GM21529 (cell line): ENCODE data around the gene ZHX3.
"Not testable (repeated sequence)": the region's sequence is repeated elsewhere in the genome, so short reads cannot be mapped to it uniquely, and the experiment has no call there.

Experiments used
- ATAC-seq: cut with Tn5 transposase; IDR thresholded peaks from one replicate; pipeline ENCODE4 v1.9.1; 2021; ENCODE audit not compliant: unreplicated experiment

The ZHX3 gene

DNA sequence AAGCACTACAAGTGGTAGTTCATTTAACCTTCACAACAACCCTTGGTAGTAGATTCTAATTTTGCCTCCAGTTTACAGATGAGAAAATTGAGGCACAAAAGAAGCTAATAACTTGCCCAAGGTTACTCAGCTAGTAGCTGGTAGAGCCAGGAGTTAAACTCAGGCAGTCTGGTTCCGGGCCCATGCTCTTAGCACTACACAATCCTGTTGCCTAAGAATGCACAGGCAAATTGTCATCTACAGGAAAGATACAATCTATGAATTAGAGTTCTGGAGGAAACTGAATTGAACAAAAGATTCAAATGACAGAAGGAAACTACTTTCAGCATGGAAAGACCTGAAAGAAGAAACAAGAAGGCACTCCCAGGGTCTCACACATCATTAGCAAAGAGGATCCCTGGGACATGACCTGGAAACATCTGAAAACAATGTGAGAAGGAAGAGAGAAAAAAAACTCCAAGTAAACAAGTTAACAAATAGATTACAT lies 56.8 kb downstream of the ZHX3 start:
- ATAC-seq: no peak

DNA sequence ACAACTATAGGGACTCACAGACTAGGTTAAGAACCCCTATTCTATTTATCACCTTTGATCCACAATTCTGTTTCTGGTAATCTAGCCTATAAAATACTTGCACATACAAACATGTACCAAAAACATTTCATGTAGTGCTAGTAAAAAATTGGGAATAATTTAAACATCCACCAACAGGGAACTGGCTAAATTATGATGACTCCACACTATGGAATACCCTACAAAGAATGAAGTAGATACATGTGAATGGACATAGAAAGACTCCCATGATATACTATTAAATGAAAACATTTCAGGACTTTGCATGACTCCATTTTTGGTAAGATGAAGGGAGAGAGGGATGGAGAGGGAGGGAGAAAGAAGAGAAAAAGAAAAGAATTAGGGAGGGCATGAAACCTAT lies 58.2 kb downstream of the ZHX3 start:
- ATAC-seq: no peak

DNA sequence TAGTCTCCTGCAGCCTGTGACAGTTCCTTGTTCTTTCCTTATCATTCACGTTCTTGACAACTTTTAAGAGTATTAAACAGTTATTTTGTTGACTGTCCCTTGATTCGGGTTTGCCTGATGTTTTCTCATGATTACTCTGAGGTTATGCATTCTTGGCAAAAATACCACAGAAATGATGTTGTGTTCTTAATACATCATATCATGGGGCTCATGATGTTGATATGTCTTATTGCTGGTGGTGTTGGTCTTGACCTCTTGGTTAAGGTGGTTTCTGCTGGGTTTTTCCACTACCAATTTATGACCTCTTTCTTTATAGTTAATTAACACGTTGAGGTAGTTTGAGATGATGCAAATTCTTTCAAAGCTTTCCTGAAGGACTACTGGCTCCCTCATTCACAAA lies 59.1 kb downstream of the ZHX3 start:
- ATAC-seq: no peak

DNA sequence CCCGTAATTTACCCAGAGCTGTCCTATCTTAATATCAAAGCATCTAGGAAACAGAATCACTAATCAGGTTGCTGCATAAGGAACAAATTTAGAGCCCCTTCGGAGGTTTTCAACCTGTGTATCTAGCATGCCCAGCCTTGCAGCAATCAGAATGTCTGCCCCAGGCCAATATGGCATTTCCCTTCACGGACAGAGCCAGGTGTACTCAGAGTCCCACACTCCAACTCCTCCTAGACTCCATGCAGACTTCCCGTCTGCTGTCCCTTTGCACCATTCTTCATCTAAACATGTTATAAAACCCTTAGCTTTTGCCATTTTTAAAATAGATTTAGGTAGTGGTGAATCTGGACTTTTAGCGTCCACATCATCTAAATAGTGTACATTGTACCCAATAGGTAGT lies 61.0 kb downstream of the ZHX3 start:
- no peak for ATAC-seq

DNA sequence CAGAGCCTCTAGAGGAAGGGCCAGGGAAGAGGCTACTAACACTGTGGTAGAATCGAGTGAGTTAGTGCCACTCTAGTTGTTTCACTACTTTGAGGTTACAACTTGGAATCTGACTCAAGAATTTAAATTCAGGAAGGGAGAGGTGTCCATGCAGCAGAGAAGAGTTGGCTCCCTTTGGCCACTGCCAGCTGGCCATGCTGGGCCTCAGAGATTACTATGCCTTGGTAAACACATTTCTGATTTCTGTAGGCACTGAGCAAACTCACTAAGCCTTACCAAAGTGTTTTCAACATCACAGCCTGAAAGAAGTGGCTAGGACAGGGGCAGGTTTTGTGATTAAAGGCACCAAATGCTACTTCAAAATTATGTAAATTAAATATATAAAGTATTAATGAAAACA lies 61.9 kb downstream of the ZHX3 start:
- no peak for ATAC-seq

DNA sequence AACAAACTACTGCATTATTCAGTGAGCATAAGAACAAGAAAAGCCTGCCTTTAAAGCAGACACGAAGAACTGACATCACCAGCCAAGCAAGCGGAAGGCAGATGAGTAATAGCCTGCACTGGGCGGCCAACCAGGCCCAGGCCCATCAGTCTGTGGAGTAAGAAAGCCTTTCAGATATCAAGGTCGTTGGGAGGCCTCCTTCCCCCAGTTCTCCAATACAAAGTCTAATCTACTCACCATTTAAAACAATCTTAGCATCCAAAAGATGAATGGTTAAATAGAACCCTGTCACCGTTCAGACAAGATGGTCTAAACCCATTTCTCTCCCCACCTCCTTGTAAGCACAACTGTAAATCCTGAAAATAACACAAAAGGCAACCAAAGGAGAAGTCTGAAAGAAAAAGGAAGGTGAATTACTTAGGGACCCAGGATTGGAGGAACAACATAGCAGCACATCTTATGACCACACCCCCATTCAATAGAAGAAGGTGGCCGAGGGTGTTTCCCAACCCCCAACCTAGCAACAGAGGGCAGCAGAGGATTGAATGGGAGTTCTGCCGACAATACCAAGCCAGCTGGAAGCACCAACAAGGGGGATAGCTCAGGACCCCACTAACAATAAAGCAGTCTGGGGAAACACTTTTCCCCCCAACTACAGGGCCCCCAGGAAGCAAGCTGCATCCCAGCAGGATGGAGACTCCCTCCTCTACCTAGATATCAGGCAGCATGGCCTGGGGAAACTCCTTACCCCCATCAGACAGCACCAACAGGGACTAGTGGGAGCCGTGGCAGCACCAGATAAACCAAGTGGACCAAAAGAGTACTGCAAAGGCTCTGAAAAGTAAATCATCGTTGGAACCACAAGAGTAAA lies 67.9 kb downstream of the ZHX3 start:
- no peak for ATAC-seq

DNA sequence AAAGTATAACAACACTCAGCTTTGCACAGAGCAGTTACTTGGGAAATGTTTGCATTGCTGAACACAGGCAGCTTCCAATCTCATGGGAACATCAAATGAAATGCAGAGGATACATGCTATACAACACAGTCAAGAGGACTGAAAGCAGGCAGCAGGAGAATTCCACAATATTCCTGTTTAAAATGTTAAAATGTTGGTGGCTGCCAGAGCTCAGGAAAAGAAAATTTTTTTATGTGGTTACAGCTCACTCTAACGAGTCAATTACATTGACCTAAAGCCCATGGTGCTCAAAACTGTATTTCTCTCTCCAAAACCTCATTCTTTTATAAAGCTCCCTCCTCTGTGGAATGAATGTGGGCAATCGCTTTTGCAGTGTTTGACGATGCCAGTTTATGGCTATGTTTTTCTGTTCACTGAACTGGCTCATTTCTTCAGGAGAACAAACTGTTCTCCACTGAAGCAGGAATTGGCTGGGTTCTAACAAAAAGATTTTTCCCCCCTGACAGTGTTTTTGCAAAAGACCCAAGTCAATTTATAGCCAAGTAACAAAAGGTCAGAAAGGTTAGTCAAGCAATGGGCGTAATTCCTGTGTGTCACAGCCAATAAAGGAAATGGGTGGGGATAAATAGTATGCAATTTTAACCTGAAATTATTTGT lies 69.0 kb downstream of the ZHX3 start:
- no peak for ATAC-seq

DNA sequence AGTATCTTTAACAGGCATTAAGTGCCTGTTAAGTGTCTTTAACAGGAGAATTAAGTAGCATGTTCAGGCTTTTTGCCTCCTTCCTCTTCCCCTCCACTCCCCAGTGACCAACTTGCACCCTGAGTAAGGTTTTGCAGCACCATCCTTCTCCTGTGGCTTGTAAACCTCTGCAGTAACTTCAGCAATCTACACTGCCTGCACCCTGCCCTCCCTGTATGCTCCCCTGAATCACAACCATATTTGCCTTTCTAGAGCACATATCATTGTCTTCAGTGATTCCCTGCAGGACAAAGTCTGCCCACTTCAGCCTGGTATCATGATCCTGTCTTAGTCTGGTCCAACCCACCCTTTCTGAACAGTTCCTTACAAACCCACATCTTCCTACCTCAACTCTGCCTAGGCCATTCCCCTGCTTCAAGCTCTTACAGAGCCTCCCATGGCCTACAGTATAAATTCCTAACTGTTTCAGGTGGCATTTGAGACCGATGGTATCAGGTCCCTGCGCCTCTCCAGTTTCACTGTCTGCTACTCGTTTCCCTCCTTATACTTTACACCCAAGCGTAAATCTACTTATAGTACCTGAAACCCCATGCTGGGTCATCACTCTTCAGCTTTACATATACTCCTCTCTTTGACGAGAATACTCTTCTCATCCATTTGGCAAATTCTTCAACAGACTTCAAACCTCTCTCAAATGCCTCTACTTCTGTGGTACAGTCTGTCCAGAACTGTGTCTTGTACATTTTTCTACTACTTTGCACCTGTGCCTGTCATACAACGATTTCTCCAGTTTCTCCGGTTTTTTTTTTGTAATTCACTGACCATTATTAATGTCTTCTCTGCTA lies 69.8 kb downstream of the ZHX3 start:
- ATAC-seq: no peak

DNA sequence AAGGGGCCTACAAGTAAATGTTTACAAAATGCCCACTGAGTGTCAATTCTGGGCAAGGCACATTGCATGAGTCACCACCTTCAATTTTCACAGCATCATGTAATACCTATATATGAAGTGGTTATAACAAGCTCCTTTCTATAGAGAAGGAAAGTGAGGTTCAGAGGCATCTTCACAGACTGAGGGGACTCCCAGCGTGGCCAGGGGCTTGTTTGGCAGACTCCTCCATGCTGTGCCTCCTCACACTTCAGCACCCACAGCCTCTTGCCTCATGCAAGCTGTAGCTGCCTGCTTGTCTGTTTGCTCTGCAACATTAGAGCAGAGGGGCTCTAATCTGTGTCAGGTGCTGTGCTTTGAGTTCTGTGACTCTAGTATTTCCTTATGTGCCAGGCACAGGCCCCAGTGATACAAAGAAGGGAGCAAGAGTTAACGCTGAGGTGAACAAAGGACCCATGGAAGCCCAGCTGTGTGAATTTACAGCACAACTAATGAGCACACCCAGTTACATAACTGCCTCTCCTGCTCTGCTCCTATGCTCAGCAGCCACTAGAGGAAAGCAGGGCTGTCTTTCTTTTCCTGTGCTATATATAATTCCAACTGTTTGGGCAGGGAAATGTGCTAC lies 72.3 kb downstream of the ZHX3 start:
- no peak for ATAC-seq

DNA sequence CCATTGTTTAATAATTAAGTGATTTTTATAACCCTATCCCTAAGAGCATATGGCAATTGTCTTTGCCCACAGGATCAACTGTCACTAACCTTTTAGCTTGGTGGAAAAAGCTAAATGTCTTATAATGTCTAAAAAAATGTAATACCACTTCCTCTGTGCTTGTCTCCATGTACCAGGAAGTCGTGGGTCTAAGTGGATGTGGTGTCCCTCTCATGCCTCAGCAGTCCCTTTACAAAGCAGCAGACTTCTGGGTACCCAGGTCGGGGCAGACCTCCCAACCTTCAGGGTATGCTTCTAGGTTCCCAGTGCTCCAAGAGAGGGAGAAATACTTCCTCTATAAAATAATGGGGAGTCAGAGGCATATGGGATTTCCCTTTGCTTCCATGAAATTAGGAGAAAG lies 74.7 kb downstream of the ZHX3 start:
- ATAC-seq: no peak

DNA sequence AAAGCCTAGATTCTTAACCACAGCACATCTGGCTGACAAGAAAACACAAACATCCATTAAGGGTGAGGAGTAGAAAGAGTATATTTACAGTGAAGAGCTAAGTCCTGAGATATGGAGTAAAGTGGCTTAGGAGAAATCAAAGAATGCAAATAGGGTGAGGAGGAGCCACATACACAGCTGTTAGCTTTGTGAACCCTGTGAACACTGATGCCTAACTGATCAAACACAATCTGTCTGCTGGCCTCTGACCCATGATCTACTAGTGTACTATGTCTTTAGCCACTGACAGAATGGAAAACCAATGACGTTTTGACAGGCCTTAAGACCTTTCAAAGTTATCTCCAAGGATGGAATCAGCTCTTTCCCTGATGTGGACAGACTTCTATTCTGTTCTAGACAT lies 75.2 kb downstream of the ZHX3 start:
- no peak for ATAC-seq

DNA sequence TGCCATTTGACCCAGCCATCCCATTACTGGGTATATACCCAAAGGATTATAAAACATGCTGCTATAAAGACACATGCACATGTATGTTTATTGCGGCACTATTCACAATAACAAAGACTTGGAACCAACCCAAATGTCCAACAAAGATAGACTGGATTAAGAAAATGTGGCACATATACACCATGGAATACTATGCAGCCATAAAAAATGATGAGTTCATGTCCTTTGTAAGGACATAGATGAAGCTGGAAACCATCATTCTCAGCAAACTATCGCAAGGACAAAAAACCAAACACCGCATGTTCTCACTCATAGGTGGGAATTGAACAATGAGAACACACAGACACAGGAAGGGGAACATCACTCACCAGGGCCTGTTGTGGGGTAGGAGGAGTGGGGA lies 80.3 kb downstream of the ZHX3 start:
- ATAC-seq: not testable (repeated sequence)

DNA sequence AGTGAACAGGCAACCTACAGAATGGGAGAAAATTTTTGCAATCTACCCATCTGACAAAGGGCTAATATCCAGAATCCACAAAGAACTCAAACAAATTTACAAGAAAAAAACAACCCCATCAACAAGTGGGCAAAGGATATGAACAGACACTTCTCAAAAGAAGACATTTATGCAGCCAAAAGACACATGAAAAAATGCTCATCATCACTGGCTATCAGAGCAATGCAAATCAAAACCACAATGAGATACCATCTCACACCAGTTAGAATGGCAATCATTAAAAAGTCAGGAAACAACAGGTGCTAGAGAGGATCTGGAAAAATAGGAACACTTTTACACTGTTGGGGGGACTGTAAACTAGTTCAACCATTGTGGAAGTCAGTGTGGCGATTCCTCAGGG lies 80.7 kb downstream of the ZHX3 start:
- not testable (repeated sequence) for ATAC-seq

DNA sequence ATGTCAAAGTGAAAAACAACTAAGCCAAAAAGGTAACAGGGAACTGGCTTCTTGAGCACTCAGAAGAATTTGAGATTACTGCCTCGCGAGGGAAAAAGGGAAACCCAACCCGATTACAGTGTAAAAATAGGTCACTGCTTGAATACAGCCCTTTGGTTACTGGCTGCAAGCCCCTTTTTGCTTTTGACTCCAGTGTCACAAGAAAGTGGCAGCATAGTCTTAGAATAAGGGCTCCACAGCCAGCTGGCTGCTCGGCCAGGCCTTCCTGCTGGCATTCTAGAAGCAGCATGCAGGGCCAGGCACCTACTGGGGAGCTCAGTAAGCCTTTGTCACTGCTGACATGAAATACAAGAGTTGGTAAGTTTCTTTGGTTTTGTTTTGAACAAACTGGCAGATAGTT lies 83.0 kb downstream of the ZHX3 start:
- ATAC-seq: no peak

DNA sequence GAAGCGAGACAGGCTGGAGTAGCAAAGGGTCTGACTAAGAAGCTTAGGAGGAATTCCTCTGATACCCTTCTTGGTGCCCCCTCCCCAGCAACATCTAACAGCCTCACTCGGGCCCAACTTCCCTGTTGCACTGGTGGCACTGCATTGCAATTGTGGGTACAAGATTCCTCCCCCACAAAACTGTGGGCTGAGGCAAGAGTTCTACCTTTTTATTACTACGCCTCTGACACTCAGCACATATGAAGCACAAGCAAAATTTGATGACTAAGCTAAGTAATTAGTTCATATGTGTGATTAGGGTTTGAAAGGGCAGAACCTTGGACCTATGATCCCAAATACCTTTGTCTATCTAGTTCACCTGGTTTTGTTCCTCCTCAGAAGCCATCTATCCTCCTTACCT lies 83.5 kb downstream of the ZHX3 start:
- ATAC-seq: no peak

DNA sequence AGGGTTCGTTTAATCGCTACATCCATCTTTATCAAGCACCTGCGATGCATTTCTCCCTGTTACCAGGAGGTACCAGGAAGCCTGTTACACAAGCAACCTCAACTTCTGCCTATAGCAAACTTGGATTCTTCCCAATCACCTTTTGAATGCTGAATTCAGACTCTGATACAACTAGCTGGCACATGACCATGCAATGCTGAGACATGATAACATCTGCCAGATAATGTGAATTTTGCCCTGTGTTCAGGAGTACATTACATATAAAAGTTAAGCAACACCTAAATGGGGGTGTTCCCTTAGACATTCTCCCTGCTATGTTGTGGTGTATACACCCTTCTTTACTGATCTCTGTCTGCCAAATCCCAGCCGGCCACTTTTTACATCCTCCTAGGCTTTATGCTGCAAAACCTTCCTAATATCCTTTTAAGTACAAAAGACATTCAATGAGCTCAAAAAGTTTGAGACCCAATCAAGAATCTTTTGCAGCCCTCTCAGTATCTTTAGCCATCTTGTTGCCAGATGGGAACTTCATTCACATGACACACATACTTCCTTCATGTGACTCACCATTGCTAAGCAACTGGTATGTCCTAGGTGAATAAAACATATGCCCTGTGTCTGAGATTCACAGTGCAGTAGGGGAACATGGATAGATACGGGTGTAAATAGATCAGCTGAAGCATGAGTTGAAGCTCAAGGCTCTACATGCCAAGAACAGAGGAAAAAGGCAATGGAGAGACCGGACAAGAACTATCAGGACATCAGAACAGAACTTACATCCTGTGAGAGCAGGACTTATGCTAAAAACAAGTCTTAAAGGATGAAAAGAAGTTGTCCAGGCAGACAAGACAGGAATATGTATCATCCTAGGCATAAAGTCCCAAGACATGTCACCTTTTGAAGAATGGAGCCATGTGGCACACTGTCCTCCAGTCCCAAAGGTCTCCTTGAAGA lies 84.3 kb downstream of the ZHX3 start:
- no peak for ATAC-seq

DNA sequence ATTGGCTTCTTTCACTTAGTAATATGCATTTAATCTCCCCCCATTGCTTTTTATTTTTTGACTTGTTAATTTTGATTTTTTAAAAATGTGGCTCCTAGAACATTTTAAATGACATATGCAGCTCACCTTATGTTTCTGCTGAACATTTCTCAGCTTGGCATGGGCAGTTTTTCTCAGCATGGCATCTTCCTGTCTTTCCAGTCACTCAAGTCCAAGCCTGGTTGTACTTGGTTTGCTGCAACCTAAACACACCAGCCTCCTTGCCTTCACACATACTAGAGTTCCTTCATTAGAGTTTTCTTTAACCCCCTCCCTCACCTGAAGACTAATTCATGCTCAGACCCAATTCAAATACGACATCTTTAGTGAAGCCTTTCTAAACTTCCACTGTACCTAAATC lies 86.4 kb downstream of the ZHX3 start:
- no peak for ATAC-seq

DNA sequence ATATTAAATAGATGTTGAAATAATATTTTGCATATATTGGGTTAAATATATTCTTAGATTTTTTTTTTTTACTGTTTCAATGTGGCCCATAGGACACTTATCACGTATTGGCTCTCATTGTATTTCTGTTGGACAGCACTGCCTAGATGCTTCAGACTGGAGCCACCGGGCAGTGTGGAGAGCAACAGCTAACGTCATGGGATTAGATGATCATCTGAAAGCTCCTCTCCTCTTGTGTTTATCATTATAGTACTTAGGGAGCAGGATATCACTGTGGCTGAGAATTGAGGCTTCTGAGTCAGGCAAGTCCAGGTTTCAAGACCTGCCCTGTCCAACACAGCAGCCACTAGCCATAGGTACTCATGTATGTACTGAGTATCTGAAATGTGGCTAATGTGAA lies 87.4 kb downstream of the ZHX3 start:
- no peak for ATAC-seq

DNA sequence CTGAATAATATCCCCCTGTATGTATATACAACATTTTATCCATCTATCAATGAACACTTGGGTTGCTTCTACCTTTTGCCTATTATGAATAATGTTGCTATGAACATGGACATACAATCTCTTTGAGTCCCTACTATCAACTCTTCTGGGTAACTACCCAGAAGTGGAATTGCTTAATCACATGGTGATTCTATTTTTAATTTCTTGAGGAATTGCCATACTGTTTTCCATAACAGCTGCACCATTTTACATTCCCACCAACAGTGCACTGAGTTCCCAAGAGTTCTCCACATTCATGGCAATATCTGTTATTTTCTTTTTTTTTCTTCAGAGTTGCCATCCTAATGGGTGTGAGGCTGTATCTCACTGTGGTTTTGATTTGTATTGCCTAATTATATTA lies 88.3 kb downstream of the ZHX3 start:
- no peak for ATAC-seq

DNA sequence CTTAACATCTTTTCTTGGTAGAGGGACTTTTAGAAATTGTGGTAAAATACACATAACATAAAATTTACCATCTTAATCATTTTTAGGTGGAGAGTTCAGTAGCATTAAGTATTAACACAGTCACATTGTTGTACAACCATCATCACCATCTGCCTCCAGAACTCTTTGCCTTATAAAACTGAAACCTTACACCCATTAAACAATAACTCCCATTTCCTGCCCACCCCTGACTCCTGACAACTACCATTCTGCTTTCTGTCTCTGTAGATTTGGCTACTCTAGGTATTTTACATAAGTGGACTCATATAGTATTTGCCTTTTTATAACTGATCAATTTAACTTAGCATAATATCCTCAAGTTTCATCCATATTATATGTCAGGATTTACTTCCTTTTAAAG lies 88.7 kb downstream of the ZHX3 start:
- peak; percentile 45 for ATAC-seq
